Measurements from ENCODE around the gene ANXA9.

The ANXA9 gene

DNA sequence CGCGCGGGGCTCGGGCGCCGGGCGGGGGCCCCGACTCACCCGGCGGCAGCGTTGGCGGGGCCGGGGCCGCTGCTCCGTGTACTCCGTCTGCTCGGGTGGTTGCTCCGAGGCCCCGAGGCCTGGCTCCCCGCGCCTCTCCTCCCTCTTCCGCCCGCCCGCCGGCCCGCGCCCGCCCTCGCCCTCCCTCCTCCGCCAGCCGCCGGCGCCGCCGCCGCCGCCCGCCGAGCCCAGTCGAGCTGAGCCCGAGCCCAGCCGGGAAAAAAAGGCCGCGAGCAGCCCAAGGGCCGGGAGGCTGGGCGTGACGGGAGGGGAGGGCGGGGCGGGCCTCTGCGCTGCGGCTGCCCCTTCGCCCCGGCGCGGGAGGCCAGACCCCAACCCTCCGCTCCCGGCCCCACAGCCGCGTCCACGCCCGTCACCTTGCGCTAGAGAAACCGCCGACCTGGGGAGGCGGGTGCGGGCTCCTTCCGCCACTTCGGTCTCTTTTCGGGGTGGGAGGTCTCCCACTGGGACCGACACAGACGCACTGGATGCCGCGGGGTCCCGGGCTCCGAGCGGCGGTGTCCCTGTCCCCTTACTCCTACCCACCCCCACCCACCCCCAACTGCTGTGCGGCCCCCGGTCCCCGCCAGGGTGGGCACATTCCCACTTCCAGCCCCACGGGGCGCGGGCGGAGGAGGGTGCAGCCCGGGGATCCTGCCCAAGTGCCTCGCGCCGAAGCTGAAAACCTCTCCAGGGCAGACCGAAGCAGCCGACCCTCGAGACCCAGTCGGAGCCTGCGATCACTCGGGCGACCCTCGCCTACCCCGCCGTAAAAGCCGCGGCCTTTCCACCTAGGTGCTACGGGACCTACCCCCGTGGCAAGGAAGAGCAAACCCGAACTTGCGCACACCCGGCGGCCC lies 7.3 kb upstream of the ANXA9 start, which contains the start of gene CERS2:
Gene CERS2 (minus strand): TSS at position 256 of the 899 bp plus-strand sequence. CDS start 5,745 bp downstream, outside the sequence.
- DNase-seq: peak in 42 of 56 donors; percentile 27 to 78 (median 58)

DNA sequence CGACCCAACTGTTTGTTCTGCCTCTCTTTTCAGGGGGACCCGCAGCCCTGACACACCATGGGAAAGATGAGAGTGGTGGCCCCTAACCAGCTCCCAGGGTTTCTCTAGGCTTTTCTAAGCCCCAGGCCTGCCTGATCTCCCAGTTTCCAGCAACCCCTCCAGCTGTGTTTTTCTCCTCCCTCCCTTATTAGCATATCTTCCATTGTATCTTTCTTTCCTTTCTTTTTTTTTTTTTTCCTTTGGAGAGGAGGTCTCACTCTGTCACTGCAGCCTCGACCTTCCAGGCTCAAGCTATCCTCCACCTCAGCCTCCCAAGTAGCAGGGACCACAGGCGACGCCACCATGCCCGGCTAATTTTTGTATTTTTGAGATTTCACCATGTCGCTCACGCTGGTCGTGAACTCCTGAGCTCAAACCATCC lies 5.7 kb upstream of the ANXA9 start:
- no peak for DNase-seq

DNA sequence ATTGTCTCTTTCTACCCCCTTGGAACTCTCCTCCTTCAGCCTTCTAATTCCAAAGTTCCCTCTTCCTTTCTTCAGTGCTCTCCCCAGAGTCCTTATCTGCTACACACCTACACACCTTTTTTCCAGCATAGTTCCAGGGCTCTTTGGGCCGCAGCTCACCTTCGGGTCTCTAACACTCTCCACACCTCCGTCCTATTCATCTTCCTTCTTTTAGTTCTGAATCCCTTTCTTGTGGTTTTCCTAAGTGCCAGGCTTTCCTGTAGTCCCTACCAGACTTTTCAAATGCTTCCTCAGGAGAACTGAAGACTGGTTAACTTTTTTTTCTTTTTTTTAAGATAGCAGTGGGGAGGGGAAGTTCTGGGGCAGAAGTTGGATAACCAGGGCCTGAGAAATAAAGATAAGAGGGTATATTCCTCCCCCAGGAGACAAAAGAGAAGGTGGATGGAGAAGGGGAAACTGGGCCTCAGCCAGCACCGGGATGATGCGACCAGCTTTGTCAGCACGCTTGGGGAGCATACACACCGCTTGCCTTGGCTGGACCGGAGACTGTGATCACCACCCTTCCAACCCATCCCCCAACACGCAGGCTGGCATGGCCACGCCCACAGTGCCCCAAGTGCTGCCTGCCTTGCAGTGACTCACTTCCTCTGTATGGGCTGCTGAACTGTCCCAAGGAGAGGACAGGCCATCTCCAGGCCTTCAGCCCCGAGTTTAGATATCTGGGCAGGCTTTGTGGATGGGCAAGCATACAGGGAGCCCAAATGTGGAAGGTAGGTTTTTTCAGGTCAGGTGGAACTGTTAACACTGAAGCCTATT lies 5.0 kb upstream of the ANXA9 start:
- DNase-seq: peak in 52 of 56 donors; percentile 20 to 84 (median 59)

DNA sequence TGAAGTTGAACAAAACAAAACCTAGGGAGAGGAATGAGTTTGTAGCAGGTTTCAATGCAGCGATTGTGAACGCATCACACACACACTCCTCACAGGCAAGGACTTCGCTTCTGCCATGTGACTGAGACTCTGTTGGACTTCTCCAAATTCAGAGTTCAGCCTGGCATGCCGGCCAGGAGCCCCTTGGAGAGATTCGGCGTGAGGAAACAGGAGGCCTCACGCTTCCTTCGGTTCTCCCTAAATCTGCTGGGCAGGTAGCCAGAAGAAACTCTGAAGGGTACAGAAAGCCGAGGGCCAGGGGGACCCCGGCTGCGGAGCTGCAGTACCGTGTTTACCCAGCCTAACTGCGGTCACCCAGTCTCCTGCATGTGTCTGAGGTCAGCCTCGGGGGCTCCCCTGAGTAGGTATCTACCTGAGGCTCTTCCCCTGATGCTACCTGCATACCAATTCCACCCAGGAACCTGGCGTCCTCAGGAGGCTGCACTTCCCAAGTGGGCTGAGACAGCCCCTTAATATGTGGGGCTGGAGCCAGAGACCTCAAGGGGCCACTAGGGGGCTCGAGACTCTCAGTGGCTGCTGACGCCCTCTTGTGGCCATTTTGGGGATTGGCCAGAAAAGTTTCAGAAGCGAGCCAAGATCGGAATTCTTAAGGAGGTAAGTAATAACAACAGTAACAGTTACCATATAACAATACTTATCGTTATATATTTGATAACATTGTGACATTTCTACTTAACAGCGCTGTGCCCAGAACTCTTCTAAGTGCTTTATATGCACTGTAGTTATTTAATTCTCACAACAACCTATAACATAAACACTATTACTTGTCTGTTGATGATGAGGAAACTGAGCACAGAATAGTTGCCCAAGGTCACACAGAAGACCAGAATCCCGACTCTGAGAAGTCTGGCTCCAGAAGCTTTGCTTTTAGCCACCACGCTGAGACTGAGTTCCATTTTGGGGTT lies 2.7 kb upstream of the ANXA9 start:
- DNase-seq: peak in 54 of 56 donors; percentile 8 to 95 (median 64)

DNA sequence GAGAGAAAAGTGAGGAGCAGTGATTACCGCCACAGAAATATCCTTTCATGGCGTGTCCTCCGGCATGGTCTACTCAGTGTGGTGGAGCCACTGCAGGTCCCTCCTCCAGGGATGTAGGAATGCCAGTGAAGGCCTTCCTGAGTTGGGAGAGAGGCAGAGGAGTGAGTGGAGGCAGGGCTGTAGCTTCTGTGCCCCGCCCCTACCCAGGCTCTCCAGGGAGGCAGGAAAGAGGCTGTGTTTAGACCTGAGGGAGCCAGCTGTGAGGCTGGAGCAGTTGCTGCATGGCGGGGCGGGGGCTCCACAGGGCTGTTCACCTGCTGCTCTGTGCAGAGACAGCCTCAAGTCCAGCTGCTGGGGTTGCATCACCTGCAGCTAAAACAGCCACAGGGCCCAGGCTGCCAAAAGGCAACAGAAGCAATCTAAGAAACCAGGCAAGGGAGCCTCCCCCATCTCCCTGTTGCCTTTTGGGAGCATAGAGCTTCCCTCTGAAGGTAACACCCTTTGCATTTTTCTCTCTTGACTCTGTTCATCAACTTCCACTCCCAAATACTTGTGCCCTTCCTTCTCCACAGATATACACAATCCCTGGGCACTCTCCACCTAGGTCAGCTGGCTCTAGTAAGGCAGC lies 801 bp upstream of the ANXA9 start:
- DNase-seq: no peak

DNA sequence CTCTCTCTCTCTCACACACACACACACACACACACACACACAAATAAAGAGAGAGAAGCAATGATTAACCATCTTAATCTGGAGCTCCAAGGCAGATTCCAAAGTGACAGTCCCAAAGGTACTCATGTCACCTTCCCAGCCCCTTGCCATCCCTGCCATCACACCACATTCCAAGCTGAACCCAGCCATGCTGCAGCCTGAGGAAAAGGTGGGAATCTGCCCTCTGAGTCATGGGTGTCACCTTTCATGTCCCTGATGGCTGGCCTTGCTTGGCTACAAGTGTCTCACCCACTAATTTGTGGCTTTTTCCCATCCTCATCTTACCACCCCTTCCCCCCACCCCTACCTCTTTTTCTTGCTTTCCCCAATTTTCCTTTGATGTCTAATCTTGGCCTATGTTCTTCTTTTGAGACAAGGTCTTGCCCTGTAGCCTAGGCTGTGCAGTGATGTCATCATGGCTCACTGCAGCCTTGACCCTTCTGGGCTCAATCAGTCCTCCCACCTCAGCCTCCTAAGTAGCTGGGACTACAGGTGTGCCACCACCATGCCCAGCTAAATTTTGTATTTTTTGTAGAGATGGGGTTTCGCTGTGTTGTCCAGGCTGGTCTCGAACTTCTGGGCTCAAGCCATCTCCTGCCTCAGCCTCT lies 3.2 kb downstream of the ANXA9 start:
- no peak for DNase-seq

DNA sequence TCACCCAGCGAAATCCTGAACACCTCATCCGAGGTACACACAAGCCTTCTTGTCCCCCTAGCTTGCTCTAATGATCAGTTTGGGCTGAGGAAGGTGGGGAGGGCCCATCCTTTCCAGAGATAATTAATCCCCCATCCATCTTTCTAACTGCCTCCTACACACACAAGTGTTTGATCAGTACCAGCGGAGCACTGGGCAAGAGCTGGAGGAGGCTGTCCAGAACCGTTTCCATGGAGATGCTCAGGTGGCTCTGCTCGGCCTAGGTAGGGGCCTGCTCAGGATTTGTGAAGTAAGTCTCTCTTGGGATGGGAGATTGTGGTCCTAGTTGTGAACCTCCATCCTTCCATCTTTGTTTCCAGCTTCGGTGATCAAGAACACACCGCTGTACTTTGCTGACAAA lies 5.8 kb downstream of the ANXA9 start:
- no peak for DNase-seq

DNA sequence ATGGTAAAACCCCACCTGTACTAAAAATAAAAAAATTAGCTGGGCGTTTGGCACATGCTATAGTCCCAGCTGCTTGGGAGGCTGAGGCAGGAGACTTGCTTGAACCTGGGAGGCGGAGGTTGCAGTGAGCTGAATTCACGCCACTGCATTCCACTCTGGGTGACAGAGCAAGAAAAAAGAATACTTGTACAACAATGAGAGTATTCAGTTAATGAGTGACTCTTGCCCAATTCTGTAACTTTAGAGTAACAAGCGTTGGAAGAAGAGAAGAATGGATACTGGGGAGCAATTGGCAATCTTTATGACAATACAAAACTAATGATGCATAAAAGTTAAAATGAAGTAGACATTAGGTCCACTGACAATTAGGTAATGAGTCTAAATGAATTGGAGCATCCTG lies 10.5 kb downstream of the ANXA9 start:
- no peak for DNase-seq

DNA sequence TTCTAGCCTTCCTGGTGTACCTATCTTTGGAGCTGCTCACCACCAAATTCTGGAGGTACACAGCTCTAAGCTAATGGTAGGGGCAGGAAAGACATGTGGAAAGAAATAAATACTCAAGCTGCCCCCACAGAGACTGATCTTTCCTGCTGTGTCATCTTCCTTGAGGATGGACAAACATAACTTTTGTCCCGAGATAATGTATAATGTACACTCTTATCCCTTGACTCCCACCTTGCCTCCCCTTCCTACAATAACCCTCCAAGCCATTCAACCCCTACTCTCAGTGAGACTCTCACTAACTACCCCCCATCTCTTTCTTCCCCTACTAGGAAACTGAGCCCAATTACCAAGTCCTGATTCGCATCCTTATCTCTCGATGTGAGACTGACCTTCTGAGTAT lies 12.2 kb downstream of the ANXA9 start:
- no peak for DNase-seq

DNA sequence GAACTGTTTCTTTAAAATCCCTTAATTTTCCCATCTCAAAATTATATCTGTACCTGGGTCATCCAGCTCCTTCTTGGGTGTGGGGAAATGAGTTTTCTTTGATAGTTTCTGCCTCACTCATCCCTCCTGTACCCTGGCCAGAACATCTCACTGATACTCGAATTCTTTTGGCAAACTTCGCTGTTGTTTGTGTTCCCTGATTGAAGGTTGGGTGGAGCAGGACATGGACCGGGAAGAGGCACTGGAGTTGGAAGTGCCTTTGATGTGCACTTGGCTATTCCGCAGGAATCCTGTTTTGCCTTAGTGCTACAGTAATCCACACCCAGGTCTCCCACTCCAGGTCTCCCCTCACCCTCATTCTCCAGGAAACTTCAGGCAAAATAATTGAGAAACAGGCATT lies 13.4 kb downstream of the ANXA9 start:
- no peak for DNase-seq

DNA sequence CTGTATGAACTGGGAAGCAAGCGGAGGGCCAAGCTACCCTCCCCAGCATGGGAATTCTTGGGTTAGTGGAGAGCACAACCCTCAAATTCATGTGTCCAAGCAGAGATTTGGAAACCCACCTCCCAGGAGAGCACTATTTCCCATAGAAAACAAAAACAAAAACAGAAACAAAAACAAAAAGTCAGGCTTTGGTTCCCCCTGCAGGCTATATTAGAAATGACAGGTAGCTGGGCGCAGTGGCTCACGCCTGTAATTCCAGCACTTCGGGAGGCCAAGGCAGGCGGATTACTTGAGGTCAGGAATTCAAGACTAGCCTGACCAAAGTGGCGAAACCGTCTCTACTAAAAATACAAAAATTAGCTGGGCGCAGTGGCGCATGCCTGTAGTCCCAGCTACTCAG lies 13.8 kb downstream of the ANXA9 start:
- peak in 17 of 56 donors; percentile 8 to 62 (median 17) for DNase-seq

DNA sequence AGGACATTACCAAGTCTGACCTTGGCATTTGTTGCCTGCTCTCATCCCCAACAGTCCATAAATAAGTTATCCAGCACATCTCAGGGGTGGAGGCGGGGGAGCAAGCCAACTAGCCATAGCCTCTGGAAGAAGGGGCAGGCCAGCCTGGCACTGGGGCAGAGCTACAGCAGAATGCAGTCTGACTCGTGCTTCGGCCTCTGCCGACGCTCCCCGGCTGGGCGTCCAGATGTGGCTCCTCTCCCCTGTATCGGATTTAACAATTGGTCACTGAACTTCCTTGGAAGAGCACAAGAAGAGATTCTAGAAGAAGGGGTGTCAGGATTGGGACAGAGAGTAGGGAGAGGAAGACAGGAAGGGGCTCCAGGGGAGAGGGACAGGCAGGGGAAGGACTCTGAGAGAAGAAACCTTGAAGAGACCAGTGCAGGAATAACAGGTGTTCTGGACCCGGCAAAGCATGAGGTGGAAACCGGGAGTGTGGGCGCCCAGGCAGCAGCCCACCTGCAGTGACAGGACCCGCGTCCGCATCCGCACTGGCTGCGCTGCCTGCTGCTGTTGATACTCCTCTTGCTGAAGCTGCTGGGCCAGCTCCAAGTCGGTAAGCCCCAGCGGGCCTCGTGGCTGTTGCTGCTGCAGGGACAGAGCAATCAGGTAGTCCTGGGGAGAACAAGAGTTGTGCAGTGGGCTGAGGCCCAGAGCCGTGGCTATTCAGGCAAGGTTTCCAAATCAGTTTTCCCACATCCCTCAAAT lies 15.2 kb downstream of the ANXA9 start:
- no peak for DNase-seq

DNA sequence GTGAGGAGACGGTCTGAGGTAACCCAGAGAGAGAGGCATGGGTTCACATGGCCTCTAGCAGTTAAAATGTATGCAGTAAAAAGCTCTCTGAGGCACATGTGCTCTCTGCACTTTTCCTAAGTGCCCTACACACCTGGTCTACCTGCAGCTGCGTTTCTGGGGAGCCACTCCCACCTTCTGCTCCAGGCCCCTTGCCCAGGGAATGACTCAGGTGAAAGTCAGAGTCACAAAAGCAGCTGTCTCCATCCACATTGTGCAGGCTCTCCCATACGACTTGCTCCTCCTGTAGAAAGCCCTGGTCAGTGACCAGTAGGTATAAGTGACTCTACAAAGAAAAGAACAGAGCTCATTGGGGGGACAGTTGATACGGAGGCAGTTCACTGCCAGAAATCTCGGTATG lies 15.9 kb downstream of the ANXA9 start:
- DNase-seq: no peak

DNA sequence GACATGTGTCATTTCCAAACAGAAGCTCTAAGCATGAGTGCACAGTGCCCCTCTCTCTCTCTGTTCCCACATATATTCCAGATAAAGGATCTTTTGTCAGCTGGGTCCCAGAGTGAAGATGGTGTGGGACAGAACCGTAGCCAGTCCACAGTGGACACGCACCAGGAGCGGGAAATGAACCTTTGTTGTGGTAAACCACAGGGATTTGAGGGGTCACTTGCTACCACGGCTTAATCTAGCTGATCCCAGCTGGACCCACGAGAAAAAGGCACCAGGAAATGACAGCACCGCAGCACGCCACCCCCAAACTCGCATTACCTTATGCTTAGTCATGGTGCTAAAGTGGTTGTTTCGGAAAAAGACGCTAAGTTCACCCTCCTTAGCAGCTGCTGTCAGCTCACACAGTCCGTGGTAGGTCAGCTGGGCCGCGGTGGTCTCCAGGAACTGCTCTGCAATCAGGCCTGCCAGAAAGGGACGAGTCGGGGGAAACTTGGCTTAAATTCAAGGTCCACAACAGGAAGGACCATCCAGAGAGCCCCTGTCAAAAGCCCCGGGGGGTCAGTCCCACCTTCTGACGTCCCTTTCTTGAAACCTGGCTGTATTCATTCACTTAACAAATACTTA lies 17.1 kb downstream of the ANXA9 start:
- peak in 16 of 56 donors; percentile 9 to 52 (median 27) for DNase-seq

DNA sequence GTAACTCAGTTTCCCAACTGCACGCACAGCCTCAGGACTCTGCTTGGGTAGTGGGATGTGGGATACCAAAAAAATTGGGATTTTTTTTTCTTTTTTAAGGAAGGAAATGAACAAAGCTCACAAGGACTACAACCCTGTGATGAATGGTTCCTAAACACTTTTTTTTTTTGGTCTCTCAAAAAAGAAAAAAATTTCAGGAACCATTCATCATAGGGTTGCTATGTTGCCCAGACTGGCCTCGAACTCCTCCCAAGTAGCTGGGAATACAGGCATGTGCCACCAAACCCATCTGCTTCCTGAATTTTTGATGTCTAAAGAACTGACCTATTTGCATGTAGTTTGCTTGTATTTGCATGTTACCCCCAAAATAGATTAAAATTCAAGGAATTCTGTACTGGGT lies 17.8 kb downstream of the ANXA9 start:
- no peak for DNase-seq

DNA sequence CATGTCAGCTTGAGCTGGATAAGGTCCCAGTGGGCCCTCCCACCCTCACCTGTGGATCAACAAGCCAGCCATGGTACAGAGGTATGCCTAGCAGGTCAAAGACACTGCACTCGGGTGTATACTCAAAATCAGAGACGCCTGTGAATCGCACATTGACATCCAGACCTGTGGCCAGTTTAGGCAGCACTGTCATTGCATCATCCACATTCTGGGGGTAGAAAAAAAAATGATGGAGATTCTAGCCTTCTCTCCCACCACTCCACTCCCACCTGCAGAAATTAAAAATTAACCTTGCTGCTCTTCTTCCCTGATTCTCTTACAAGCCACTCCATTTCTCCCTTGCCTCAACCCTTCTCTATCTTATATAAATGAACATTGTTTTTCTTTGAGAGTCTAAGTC lies 18.3 kb downstream of the ANXA9 start:
- no peak for DNase-seq

DNA sequence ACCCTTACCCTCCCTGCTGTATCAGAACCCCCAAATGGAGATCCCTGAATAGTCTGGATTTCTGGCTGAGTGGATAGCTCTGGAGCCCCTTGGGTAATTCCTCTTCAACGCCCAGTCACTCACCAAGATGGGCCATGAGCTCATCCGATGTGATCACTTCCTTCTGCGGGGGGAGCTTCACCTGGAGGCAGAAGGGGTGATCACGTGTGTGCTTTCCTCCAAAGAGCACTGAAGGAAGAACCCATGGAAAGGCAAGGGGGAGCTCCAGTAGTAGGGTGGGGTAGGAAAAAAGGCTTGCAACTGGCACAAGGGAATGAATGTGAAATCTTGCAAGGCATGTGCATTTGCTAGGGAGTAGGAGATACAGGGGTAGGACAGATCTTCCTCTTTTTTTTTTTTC lies 19.5 kb downstream of the ANXA9 start:
- no peak for DNase-seq

DNA sequence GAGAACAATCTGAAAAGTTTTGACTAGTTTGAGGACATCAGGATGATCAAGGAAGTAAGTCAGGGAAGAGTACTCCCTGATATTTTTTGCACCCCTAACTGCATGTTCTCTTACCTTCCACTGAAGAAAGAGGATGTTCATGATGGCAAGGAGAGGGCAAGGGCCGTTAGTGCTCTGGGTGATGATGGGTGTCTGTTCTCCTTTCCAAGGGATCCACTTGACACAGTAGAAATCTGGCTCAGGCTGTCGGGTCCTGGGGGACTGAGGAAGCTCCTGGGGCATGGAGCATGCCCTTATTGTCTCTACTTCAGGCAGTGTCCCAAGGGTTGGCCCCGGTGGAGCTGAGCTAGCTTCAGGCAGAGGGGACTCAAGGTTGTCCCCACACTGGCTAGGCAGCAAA lies 20.0 kb downstream of the ANXA9 start:
- no peak for DNase-seq

DNA sequence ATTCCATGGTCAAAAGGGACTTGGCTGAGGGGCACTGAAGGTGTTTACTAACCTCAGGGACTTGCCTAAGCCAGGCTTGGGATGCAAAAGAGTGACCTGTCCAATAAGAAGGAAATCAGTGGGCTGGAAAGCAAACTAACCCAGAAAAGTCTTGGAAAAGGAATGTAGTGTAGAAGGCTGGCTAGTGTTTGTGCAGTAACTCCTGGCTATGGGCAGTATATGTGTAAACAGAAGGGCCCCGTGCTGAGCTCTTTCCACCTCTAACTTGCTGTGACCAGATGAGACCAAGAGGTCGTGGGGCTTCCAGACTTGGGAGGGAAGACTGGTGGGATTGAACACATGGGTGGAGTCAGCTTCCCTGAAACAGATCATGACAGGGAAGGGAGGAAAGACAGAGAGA lies 20.5 kb downstream of the ANXA9 start:
- DNase-seq: no peak
